Iris pigment epithelial cell (primary cell): ENCODE data around the gene MTAP.
"Not testable (repeated sequence)": the region's sequence is repeated elsewhere in the genome, so short reads cannot be mapped to it uniquely, and the experiment has no call there.

Source experiments
- DNase-seq: peaks from one replicate; pipeline ENCODE4 v3.0.0-alpha.2; 2011; ENCODE audit warnings: low read depth

Gene MTAP

DNA sequence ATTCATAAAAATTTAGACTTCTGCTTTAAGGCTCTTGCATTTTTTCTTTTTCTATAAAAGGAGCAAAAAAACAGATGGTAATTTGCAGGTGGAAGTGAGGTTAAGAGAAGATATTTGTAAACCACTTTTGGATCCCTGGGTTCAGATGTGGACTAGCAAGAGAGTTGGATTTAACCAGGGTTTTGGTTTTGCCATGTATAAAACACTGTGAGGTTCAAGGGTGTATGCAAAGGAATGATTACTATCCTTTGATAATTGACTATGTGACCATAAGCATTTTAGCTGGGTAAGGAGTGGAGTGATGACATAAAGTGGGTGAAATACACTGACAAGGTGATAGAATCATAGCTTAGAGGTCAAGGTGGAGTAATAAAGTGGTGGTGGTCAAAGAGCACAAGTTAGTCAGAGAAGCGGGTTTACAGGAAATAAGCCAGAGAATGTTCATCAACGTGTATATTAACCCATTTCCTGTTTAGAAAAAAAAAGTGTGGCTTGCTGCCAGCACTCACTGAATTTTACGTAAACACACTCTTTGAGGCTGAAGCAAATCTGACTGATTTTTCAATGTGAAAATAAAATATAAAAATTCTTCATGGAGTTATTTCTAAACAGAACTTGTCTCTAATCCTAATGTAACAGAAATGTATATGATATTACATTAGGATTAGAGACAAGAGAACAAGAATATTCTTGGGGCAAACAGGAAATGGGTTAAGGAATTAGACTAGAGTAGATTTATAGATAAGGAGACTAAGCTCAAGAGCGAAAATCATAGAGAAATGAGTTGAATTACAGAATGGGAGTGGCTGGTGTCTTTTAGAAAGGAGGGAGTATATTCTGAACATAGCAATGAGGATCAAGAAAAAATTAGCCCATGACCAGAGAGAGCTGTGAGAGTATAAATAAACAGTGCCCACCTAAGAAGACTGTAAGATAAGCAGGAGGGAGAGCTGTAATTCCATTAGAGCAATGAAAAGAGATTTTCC is 117.2 kb downstream of the MTAP start:
- DNase-seq, result peak; percentile 91

DNA sequence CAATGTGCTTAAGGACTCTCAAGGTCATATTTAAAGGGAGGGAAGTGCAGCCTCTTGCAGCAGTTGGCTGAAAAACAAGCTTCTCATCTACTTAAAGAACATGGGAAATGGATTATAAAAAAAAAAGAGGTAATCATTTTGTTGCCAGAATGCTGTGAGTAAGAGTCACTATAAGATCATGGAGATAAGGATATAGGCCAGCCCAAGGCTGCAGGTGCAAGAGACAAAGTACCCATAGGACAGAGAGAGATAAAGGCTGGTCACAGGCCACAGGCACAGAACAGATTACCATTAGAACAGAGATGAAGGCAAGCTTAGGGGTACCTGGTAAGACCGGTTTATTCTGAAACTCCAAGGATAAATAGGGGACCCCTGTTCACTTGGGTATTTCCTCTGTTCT is 121.3 kb downstream of the MTAP start:
- no peak for DNase-seq

DNA sequence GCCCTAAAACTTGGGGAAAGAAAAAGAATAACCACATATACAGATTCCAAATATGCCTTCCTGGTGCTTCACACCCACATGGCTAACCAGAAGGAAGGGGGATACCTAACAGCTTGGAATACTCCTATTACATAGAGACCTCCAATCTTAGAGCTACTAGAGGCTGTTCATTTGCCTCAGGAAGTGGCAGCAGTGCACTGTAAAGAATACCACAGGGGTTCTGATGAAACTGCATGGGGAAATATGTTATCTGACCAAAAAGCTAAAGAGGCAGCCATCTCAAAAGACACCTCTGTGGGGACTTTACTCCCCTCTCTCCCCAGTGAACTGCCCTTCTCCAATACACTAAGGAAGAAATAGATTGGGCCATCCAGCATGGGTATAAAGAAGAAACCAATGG is 125.3 kb downstream of the MTAP start:
- DNase-seq, result no peak

DNA sequence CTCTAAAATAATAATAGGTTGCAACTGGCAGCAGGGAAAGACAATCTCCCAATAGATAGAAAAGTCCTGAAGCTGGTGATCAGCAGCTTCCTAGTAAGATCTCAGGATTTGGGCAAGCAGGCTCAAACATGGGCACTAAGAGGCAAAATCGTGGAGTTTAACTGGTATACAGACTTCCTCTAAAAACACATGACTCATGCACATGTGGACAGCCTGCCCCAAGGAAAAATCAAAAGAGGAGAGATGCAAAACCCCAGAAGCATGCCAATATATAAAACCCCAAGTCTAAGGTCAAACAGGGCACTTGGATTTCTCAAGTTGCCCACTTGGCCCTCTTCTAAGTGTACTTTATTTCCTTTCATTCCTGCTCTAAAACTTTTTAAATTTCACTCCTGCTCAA is 129.0 kb downstream of the MTAP start:
- peak; percentile 18 for DNase-seq

DNA sequence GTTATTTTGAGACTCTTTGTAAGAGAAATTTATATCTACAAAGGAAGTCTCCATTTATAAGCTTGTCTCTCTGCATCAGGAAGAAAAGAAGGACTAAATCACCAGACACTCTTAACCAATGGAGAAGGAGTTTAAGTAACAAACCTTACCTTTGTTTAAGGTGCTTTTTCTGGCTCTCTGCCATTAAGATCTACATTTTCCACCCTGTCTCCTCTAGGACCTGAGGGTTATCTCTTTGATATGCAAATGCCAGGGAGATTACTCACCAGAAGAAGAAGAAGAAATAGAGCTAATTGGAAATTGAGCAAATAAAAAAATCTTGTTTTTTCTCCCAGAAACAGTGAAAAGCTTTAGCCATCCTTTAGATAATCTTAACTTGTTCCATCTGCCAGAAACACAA is 130.8 kb downstream of the MTAP start:
- no peak for DNase-seq

DNA sequence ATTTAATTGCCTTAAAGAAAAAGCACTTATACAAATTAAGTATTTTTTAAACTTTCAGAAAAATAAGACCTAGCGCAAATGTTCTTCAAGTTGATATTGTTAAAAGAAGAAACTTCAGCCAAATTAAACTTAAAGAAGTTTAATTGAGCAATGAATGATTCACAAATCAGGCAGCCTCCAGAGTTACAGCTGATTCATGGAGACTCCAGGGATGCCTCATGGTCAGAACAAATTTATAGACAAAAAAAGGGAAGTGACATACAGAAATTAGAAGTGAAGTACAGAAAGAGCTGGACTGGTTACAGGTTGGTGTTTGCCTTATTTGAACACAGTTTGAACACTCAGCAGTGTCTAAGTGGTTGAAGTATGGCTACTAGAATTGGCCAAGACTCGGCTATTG is 131.4 kb downstream of the MTAP start:
- peak; percentile 74 for DNase-seq

DNA sequence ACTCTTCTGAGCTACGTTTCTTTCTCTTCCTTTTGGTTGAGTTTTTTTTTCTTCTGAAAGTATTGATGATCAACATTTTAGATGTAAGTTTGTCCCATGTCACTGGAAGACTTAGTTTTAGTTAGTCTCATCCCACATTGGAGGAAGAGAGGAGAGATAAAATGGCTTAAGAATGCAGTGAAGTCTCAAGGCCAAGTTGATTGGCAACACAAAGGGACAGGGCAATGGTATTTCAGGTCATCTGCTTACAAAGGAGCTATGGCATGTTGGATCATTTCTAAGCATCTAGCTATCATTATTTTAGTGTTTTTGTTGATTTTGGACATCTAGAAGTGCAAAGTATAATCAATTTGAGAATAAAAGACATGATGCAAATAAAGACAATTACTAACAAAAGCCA is 133.2 kb downstream of the MTAP start:
- no peak for DNase-seq

DNA sequence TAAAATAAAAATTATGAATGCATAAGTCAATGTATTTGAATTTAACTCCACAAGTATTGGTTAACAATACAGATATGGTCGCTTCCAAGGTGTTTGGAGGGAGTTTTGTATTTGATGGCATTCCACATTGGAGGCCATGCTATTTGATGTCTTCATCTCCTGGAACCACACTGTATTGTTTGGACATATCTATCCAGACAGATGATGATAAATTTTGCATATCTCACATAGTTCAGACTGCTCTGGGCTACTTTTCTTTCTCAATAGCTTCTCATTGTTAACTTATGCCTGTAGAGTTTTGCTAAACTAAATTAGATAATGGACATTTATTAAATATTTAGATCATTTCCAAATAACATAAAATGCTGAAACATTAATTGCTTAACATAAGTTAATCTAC is 133.7 kb downstream of the MTAP start:
- peak; percentile 67 for DNase-seq

DNA sequence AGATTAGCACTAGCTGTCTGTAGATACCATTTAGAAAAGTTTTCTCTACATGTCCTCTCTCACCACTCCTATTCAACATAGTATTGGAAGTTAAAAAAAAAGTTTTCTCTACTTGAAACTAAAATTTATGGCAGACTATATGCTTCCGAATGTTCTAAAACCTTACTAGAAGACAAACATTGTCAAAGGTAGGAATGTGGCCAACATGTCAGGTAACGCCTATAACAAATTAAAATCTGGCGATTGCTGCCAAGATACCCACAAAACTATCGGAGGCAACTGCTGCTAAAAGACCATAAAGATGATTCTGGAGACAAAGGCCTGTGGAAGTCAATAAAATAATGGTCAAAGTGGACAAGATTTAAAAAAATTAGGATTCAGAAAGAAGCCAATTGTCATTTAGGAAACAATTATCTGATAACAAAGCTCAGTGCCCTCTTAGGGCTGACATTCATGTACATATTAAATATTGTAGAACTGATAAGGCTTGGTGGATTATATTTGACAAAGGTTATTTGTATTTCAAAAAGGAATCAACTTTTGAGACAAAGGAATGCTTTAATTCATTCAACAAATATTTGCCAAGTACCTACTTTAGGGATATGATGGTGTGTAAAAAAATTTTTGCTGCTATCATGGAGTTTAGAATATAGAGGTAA is 139.0 kb downstream of the MTAP start:
- DNase-seq, result no peak

DNA sequence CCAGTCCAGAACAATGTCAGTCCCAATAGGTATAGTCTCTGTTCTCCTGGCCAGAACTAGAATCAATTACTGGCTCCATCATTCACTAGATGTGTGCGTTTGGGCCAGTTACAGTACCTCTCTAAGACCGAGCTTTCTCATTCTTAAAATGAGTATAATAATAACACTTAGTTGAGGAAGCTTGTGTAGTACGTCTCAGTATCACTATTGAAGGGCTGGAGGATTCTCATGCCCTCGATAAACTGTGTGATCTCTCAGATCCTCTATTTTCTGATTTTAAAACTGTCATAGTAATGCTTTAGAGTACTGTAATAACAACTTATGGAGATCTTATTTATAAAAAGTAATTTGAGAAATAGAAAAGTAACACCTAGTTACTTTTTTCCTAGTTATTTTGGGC is 141.0 kb downstream of the MTAP start:
- no peak for DNase-seq

DNA sequence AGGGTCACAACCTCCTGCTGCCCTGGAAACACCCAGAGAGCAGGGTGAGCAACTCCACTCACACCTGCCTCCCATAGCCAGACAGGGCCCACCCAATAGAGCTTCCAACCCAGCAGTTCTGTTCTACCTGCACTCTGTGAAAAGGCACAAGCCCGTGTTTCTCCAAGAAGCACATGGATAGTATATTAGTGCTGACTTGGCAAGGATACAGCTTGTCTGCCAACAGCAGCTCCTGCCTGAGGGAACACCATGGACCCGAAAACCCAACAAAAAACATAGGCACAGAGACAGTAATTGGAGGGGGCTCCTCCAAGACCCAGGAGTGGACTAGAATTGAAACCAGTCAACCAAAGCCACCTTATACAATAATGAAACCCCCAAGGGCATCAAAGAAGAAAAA is 143.2 kb downstream of the MTAP start:
- no peak for DNase-seq

DNA sequence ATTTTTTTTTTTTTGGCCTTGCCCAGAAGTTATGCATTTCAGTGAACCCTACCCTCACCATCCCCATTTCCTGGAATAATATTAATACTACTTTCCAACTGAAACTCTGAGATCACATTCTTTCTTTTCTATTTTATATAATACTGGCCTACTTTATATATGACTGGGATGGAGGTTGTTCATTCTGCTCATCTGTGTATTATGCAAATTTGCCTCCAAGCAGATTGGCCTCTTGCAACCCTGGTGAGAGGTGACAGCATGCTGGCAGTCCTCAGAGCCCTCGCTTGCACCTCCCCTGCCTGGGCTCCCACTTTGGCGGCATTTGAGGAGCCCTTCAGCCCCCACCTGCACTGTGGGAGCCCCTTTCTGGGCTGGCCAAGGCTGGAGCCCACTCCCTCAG is 156.4 kb downstream of the MTAP start:
- no peak for DNase-seq

DNA sequence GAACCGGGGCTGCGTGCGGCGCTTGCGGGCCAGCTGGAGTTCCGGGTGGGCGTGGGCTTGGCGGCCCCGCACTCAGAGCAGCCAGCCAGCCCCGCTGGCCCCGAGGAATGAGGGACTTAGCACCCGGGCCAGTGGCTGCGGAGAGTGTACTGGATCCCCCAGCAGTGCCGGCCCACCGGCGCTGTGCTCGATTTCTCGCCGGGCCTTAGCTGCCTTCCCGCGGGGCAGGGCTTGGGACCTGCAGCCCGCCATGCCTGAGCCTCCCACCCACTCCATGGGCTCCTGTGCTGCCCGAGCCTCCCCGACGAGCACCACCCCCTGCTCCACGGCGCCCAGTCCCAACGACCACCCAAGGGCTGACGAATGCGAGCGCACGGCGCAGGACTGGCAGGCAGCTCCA is 156.8 kb downstream of the MTAP start:
- DNase-seq, result not testable (repeated sequence)

DNA sequence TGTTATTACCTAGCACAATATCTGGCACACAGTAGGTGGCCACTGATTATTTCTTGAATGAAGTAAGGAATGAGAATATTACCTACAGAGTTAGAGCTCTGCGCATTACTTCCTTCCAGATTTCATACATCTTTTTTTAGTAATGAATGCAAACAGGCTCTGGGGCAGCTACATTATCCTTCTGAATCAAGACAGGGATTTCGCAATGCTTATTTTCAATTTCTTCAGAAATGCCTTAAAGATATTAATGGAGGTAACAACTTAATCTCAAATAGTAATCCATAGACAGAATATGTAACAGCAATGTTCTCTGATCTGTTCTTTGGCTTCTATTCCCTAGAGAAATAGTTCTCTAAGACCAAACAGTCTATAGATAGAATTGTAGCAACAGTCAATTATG is 159.1 kb downstream of the MTAP start:
- DNase-seq, result peak; percentile 38

DNA sequence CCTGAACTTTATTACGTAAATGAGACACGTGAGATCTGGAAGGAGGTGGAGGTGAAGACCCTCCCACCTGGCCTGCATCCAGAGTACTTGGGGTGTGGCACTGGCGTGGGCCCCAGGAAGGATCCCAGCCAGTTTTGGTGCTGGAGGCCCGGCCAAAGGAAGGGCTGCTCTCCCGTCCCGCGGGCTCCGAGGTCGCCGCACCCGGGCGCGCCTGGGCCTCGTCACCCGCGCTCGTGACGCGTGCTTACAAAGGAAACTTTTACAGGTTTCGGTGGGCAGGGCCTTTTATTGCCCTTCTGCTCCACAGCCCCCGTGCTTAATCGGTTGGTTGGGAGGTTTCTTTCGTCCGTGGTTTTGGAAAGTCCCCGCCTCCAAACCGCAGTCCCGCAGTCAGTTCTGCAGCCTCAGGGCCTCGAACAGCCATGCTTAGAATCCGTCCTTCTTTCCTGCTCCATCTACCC is 162.5 kb downstream of the MTAP start:
- DNase-seq, result peak; percentile 87

DNA sequence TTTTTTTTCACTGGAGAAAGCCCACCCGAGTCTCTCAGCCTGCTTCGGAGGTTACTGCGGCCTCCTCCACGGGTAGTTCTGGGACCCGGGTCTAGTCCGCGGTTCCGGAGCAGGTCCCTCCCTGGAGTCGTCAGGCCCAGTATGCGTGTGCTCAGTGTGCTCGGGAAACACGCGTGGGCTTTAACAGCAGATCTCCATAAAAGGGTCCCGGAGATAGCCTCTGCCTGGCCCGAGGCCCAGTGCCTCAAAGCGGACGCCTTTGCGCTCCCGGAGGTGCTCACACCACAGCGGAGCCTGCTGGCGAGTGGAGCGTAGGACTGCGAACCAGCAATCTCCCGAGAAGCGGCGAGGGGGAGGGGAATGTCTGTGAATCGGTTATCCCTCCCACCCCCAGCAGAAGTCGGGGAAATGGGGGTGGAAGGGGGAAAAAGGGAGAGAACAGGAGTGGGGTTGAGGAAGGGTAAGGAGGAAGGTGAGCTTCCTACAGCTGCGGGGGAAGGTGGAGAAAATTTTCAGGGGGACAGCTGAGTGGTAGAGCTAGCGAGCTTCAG is 163.0 kb downstream of the MTAP start:
- DNase-seq, result peak; percentile 92

DNA sequence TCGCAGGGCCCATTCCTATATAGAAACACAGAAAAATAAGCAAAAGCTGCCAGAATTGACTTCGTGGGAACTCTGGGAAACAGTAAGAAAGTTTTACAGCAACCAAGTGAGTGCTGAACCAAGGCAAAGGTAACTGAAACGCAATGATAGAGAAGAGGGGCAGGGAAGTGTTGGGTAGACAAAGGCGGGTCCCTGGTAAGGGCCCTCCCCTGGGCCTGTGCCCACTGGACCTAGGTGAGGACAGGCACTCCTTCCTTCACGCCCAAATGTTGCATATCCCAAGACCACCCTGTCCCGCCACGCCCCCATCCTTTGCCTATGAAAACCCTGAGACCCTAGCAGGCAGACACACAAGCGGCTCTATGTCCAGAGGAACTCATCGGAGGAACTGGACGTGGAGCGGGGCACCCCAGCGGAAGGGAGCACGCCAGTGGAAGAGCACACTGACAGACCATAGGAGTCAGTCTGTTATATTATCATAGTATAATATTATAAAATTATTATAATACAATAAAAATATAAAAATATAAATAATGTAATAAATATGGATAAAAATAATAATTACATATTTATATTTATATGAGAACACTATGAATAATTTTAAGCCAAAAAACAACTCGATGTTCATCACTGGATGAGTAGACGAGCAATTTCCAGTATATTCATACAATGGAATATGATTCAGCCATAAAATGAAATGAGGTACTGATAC is 163.9 kb downstream of the MTAP start:
- DNase-seq, result peak; percentile 22

DNA sequence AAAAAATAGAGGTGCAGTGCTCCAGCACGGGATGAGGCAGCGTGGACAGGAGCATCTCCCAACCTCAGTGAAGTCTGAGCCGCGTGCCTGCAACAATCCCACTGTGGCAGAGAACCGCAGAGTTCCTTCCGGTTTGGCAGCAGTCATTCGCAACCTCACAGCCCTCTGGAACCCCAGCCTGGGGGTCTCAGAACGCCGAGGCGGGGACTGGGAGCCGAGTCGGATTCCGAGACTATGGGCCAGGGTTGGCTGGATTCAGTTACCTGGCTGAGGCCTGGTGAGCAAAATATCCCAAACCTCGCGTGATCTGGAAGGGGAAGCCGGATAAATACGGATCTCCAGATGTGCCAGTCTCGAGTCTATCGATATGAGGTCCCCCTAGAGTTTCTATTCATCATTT is 164.7 kb downstream of the MTAP start:
- DNase-seq, result peak; percentile 28

DNA sequence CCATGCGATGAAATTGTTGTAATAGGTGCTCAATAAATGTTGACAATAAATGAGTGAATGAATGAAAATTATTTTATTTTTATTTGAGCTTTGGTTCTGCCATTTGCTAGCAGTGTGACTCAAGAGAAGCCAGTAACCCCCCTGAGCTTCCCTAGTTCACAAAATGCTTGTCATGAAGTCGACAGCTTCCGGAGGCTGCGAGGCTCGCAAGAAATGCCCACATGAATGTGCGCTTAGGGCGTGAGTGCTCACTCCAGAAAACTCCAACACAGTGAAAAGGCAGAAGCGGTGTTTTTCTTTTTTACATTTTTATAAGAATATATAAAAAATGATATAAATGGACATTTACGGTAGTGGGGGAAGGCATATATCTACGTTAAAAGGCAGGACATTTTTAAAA is 165.3 kb downstream of the MTAP start:
- peak; percentile 56 for DNase-seq

DNA sequence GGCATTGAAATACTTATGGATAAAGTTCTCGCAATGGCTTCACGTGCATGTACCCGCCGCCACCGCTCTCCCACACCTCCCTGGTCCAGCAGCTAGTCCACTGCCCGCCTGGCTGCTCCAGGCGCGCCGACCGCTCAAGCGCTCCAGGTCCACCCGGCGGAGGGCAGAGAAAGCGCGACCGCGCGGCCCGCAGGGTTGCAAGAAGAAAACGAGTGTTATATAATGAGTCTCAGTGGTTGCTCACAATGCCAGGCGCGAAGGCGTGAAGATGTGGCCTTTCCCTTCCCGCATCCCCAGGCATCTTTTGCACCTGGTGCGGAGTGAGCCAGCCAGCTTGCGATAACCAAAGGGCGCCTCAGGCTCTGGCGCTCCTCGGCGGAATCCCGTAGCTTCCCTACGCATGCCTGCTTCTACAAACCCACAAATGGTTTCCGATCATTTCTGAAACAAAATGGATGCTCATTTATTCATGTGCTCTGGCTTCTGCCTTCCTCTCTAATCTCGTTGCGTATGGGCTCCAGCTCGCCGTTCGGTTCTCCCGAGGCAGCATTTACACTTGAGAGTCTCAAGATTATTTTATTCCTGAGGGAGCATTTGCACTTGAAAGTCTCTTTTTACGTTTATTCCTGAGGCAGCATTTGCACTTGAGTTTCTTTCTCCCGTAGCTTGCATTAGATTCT is 166.0 kb downstream of the MTAP start:
- DNase-seq, result peak; percentile 52

DNA sequence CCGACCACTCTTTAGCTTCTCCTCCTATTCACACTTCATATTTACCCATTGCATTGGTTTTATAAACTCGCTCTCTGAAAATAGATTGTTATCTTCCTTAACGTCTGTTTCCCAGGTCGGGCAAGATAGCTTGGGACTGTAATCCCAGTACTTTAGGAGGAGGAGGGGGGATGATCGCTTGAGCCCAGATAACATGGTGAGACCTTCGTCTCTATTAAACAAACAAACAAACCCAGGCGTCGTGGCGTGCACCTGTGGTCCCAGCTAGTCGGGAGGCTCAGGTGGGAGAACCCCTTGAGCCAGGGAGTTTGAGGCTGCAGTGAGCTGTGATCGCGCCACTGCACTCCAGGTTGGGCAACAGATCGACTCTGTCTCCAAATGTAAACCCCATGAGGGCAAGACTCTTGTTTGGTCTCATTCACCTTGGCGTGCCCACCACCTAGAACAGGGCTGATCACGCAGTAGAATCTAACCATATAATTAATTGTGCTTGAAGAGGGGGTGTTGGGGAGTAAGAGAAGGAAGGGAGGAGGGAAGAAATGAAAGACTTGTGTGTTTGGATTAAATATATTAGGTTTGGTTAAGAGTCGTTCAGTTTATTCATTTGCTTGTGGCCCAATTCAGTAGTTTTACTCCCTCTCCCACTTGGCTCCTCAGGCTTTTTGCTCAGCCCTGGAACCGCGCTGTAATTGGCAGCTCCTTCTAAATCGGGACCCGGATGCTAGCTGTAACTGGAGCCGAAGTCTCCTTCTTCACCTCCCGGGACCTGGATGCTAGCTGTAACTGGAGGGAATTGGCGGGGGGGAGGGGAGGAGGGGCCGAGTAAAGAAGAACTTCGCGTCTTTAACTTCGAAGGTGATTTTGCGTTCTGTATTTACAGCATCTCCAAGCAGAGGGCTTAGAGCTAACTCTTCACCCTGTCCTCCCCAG is 166.8 kb downstream of the MTAP start:
- peak; percentile 82 for DNase-seq
